Breast epithelium (tissue), 4 donors: ENCODE measurements around the gene HTR2A. TPM values are rescaled to one million over a fixed set of nuclear protein-coding genes. Genes with fewer than 3 reads are reported as not detected.

Experiments
- DNase-seq, 2 donors: peaks; one replicate each; pipeline ENCODE4 v3.0.0-alpha.2; 2019; ENCODE audit warnings: low spot score in 2 of 2
- H3K27ac ChIP-seq, 2 donors: fragments of 200-600 bp; sonication (generic) in 1 of 2; one replicate each; pipeline ENCODE4 v1.5.1; 2016 to 2019; ENCODE audit warnings: mild to moderate bottlenecking in 1 of 2
- H3K27me3 ChIP-seq, 2 donors: fragments of 200-600 bp; sonication (generic) in 1 of 2; one replicate each; pipeline versions ENCODE4 v1.5.1 to v1.6.0; 2017 to 2019; ENCODE audit warnings: control low read depth in 1 of 2, mild to moderate bottlenecking in 1 of 2
- H3K36me3 ChIP-seq: fragments of 200-600 bp; one replicate; pipeline ENCODE4 v1.5.1; 2019
- H3K4me1 ChIP-seq, 2 donors: fragments of 200-600 bp; sonication (generic); one replicate each; pipeline ENCODE4 v1.5.1; 2016 to 2019; ENCODE audit warnings: control low read depth in 1 of 2
- H3K4me3 ChIP-seq, 3 donors: fragments of 200-600 bp; sonication (generic); 1 replicate in 2 of 3; 2 replicates in 1 of 3; pipeline ENCODE4 v1.5.1; 2016 to 2019; ENCODE audit warnings: mild to moderate bottlenecking in 3 of 3, moderate library complexity in 2 of 3
- H3K9me3 ChIP-seq, 2 donors: fragments of 200-600 bp; sonication (generic) in 1 of 2; one replicate each; pipeline ENCODE4 v1.5.1; 2016 to 2019; ENCODE audit warnings: control low read depth in 1 of 2
- POLR2A ChIP-seq: fragments of 450-650 bp; IDR thresholded peaks from one replicate; pipeline ENCODE4 v1.6.1; 2016; ENCODE audit warnings: antibody characterized with exemption, mild to moderate bottlenecking, moderate library complexity
- POLR2AphosphoS5 ChIP-seq, 3 donors: sonication (generic); formaldehyde crosslinking; IDR thresholded peaks; one replicate each; pipeline ENCODE4 v1.6.1; 2017; ENCODE audit warnings: antibody characterized with exemption in 3 of 3
- intact Hi-C: fragments of 100-400 bp; cut with DNase I; formaldehyde crosslinking; loops from one replicate; pipeline ENCODE4 v1.15.1; 2023; ENCODE audit warnings: low total_unique reads
- total RNA-seq, 3 donors: library from RNA; depleted of rRNA; stranded (reverse); fragments of >200 nt; gene quantifications; one replicate each; pipeline ENCODE4 v1.1.0, GENCODE V29; 2016
- TF ChIP-seq, protein P1 (sequence below), 3 donors: fragments of 450-650 bp; IDR thresholded peaks; one replicate each; pipeline ENCODE4 v1.5.1; 2016 to 2017; ENCODE audit warnings: antibody characterized with exemption in 3 of 3, mild to moderate bottlenecking in 3 of 3, moderate library complexity in 3 of 3

Gene HTR2A
- total RNA-seq: 1 to 10 TPM in 1 of 3 donors, under 1 TPM in 2; 0.32 to 1.2 (median 0.33) TPM

DNA sequence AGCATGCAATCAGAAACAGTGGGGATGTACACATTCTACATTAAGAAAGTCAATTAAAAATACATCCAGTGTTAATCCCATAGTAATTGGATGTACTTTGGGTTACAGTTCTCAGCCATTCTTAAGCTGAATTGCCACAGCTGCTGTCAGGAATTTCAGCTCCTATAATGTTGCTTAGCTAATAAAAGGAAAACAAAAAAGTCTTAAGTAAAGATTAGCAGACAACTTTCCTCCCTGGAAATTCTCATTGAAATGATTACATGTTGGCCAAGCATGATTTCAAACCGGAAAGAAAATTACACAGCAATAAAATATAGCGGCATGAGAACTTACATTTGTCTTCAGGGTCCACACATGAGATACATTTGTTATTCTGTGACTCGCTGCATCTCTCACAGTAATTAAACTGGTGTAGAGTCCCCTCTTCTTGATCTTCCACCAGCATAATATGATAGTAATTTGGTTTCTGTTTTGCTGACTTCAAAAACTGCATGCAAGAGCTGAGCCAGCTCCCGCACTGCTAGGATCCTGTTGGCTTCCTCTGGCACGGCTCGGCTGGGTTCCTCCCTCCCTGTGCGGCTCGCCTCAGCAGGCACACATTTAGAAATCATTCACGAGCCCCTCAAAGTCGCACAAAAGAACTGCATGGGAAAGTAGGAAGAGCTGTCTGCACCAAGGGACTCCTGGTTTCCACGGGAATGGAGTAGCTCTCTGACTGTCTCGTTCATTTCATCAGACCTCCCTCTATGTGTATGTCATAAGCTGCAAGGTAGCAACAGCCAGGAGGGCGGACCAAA is at the start of gene HTR2A:
HTR2A (minus strand) TSS at position 713 of the 797 bp plus-strand sequence. CDS start 1,147 bp downstream, outside the sequence.
- TF ChIP-seq, protein P1, sequence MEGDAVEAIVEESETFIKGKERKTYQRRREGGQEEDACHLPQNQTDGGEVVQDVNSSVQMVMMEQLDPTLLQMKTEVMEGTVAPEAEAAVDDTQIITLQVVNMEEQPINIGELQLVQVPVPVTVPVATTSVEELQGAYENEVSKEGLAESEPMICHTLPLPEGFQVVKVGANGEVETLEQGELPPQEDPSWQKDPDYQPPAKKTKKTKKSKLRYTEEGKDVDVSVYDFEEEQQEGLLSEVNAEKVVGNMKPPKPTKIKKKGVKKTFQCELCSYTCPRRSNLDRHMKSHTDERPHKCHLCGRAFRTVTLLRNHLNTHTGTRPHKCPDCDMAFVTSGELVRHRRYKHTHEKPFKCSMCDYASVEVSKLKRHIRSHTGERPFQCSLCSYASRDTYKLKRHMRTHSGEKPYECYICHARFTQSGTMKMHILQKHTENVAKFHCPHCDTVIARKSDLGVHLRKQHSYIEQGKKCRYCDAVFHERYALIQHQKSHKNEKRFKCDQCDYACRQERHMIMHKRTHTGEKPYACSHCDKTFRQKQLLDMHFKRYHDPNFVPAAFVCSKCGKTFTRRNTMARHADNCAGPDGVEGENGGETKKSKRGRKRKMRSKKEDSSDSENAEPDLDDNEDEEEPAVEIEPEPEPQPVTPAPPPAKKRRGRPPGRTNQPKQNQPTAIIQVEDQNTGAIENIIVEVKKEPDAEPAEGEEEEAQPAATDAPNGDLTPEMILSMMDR (IDR thresholded peaks at IDR 0.05): no peak
- TF ChIP-seq POLR2AphosphoS5 (IDR thresholded peaks at IDR 0.05) (no peak), POLR2A (no peak)
- no peaks in the 10 kb centered on the region for H3K36me3 ChIP-seq
- DNase-seq: peak in 1 of 2 donors; percentile 41
- intact Hi-C loops: no loop called here
- H3K4me1 ChIP-seq: no peaks in the 10 kb centered on the region
- H3K27ac ChIP-seq: peak within 1 kb of the TSS; percentile 37 to 54
- H3K27me3 ChIP-seq: no peaks in the 10 kb centered on the region
- H3K4me3 ChIP-seq: peak within 1 kb of the TSS; percentile 36 to 64 (median 63)
- no peaks in the 10 kb centered on the region for H3K9me3 ChIP-seq

DNA sequence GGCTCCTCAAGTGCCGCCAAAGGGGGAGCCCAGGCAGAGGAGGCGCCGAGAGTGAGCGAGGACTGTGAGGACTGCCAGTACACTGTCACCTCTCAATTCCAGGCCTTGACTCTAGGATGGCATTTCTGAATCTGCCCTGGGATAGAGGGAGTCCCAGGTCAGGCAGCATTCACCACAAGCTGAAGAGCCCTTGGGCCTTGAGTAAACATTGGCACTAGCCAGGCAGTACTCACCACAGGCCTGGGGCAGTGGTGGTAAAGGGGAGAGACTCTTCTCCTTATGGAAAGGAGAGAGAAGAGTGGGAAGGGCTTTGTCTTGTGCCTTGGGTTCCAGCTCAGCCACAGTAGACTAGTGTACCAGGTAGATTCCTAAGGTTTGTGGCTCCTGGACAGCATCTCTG is 39.7 kb upstream of the HTR2A start:
- no peak overlapping the region for H3K4me3 ChIP-seq
- H3K36me3 ChIP-seq: no peaks in the 10 kb centered on the region
- TF ChIP-seq, protein P1 (IDR thresholded peaks at IDR 0.05): no peak
- TF ChIP-seq POLR2A (no peak), POLR2AphosphoS5 (IDR thresholded peaks at IDR 0.05) (no peak)
- no peaks in the 10 kb centered on the region for H3K4me1 ChIP-seq
- intact Hi-C loops: no loop called here
- H3K27ac ChIP-seq: no peak overlapping the region
- no peak for DNase-seq
- no peaks in the 10 kb centered on the region for H3K27me3 ChIP-seq
- H3K9me3 ChIP-seq: no peaks in the 10 kb centered on the region

DNA sequence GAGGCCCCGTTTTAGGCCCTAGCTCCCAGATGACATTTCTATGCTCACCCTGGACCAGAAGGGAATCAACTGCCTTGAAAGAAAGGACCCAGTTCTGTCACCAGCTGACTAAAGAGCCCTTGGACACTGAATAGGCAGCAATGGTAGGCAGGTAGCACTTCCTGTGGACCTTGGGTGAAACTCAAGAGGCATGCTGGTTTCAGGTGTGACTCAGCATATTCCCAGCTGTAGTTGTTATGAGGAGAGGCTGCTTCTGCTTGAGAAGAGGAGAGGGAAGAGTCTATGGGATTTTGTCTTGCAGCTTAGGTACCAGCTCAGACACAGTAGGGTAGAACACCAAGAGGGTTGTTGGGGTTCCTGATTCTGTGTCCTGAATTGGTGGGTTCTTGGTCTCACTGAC is 37.9 kb upstream of the HTR2A start:
- TF ChIP-seq, protein P1 (IDR thresholded peaks at IDR 0.05): no peak
- TF ChIP-seq POLR2A (no peak), POLR2AphosphoS5 (IDR thresholded peaks at IDR 0.05) (no peak)
- DNase-seq: no peak
- no peaks in the 10 kb centered on the region for H3K9me3 ChIP-seq
- no peak overlapping the region for H3K27ac ChIP-seq
- intact Hi-C loops: no loop called here
- H3K4me1 ChIP-seq: no peaks in the 10 kb centered on the region
- H3K27me3 ChIP-seq: no peaks in the 10 kb centered on the region
- H3K36me3 ChIP-seq: no peaks in the 10 kb centered on the region
- no peak overlapping the region for H3K4me3 ChIP-seq

DNA sequence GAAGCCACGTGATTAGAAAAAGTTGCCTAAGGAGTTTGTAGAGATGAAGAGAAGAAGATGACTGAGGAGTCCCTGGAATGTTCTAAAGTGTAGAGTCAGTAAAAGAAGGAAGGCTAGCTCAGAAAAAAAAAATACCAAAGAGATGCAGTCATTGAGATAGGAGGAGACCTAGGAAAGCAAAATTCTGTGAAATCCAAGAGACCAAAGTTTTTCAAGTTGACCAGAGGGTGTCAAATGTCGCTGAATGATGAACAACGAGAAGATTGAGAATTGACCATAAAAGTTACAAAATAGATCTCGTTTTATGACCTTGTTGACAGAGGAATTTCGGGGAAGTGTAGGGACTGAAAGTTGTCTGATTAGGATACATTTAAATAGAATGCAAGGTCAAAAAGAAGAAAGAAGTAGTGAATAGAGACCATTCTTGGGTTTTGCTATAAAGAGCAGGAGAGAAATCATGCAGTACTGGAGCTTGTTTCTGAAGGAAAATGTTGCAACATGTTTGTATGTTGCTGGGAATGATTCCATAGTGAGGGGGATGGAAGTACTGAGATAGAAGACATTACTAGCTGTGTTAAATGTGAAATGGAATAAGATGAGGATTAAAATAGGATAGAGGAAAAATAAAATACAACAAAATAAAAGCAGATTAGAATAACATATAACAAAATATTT is 30.2 kb upstream of the HTR2A start:
- H3K4me3 ChIP-seq: no peak overlapping the region
- TF ChIP-seq, protein P1 (IDR thresholded peaks at IDR 0.05): no peak
- no peak for TF ChIP-seq POLR2A
- DNase-seq: no peak
- no peaks in the 10 kb centered on the region for H3K4me1 ChIP-seq
- no peaks in the 10 kb centered on the region for H3K36me3 ChIP-seq
- H3K27me3 ChIP-seq: no peaks in the 10 kb centered on the region
- intact Hi-C loops: no loop called here
- H3K27ac ChIP-seq: peak overlapping the region in 1 of 2 donors; percentile 3
- no peaks in the 10 kb centered on the region for H3K9me3 ChIP-seq

DNA sequence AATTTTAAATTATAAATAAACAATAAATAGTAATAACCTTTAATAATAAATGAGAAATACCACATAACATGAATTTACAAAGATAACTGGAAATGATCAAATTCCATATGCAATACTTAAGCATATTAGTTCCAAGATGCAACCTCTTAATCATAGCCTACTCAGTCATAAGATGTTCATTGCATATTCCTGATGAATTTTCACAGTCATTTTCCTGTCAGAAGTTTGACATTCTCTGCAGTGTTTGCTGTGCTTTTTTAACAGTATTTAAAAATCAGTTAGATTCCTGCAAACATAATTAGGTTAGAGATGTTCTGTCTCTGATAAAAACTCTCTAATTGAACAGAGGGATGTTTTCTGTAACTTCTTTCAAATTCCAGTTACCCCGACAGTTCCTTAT is 28.6 kb upstream of the HTR2A start:
- H3K4me3 ChIP-seq: no peak overlapping the region
- H3K27ac ChIP-seq: no peak overlapping the region
- DNase-seq: no peak
- H3K9me3 ChIP-seq: no peaks in the 10 kb centered on the region
- no peaks in the 10 kb centered on the region for H3K27me3 ChIP-seq
- no peaks in the 10 kb centered on the region for H3K4me1 ChIP-seq
- TF ChIP-seq POLR2AphosphoS5 (IDR thresholded peaks at IDR 0.05): no peak
- no peak for TF ChIP-seq POLR2A
- TF ChIP-seq, protein P1 (IDR thresholded peaks at IDR 0.05): no peak
- intact Hi-C loops: no loop called here
- no peaks in the 10 kb centered on the region for H3K36me3 ChIP-seq
